ENCODE results near the gene C13orf46. TPM values are rescaled to one million over a fixed set of nuclear protein-coding genes. Genes with fewer than 3 reads are reported as not detected.

The C13orf46 gene
- total and polyA plus RNA-seq, 2 of the 8 experiments (the other 6 are each of a cell fraction or from before 2014, with no cell fraction given) = 0.23 to 0.28 TPM

- Histone ChIP-seq H2BK15ac (ENCODE audit: low read length) (no peak overlapping the region), H4K20me1 (replicated peaks in 1 of 2; ENCODE audit: control insufficient read depth in 1 of 2, insufficient read depth in 2 of 2, low read length in 2 of 2) (no peaks in the 10 kb centered on the region), H2BK20ac (ENCODE audit: low read length) (no peak overlapping the region), H4K91ac (replicated peaks; ENCODE audit: insufficient read length, low read length) (no peak overlapping the region), H3K9me3 (ENCODE audit: insufficient read depth in 2 of 2, low read depth in 1 of 2, low read length in 1 of 2) (peaks cover 6% of the 10 kb centered on the region in 2 experiments; a peak in 2 of 4 replicates), H3K9ac (replicated peaks in 1 of 4; ENCODE audit: extremely low read depth in 1 of 4, low read depth in 3 of 4, low read length in 3 of 4) (no peak overlapping the region), H3K56ac (replicated peaks; ENCODE audit: insufficient read length, low read depth, low read length) (no peak overlapping the region), H4K5ac (ENCODE audit: insufficient read length, low read depth, low read length) (no peak overlapping the region), H2BK5ac (ENCODE audit: low read depth, low read length) (no peak overlapping the region), H3K79me2 (ENCODE audit: control insufficient read depth in 1 of 2, insufficient read depth in 2 of 2, low read length in 2 of 2) (no peaks in the 10 kb centered on the region), H3K4me1 (replicated peaks in 1 of 4; ENCODE audit: control insufficient read depth in 3 of 4, insufficient read depth in 4 of 4, low read length in 3 of 4) (no peaks in the 10 kb centered on the region), H3K4me3 (ENCODE audit: extremely low read depth in 1 of 4, insufficient read depth in 2 of 4, low read depth in 3 of 4, low read length in 4 of 4) (no peak overlapping the region), H3K4ac (replicated peaks; ENCODE audit: insufficient read length, low read depth, low read length) (no peak overlapping the region), H2BK12ac (ENCODE audit: low read depth, low read length) (no peak overlapping the region), H3K36me3 (ENCODE audit: control insufficient read depth in 2 of 4, insufficient read depth in 4 of 4, low read length in 3 of 4) (no peaks in the 10 kb centered on the region), H3K14ac (ENCODE audit: insufficient read length) (no peak overlapping the region), H3K27me3 (replicated peaks in 1 of 4; ENCODE audit: control insufficient read depth in 3 of 4, extremely low read depth in 1 of 4, insufficient read depth in 3 of 4, low read length in 3 of 4) (no peaks in the 10 kb centered on the region), H3K23ac (ENCODE audit: insufficient read length) (no peak overlapping the region), H2AK5ac (ENCODE audit: low read depth, low read length) (no peak overlapping the region), H3K27ac (ENCODE audit: low read depth, low read length) (no peak overlapping the region), H2BK120ac (replicated peaks; ENCODE audit: low read depth, low read length) (no peak overlapping the region), H3K79me1 (ENCODE audit: low read depth, low read length) (no peaks in the 10 kb centered on the region), H2AFZ (ENCODE audit: low read length) (no peak overlapping the region), H3K23me2 (ENCODE audit: low read depth, low read length) (no peaks in the 10 kb centered on the region), H3K4me2 (ENCODE audit: insufficient read depth in 1 of 2, low read depth in 2 of 2, low read length in 2 of 2) (no peak overlapping the region), H3K18ac (ENCODE audit: extremely low read depth, low read length) (no peak overlapping the region), H4K8ac (ENCODE audit: extremely low read depth, insufficient read depth, low read length) (no peak overlapping the region)
- CTCF ChIA-PET (ENCODE audit: partially characterized antibody) = interaction anchor here (0.6 to 1.3 kb wide), 2 partner anchors 180 to 780 kb away, joined by 3 read pairs; no protein-coding TSS in a partner anchor
- DNase-seq (ENCODE audit: low read depth in 1 of 2, low spot score in 2 of 2) = no peak
- POLR2A ChIA-PET (ENCODE audit: partially characterized antibody) = no interaction called here
- 93% methylated on average over 15 of the region's 15 CpGs; no CpG with 5 or more reads in 1 of the 2 experiments for WGBS, 2 experiments (ENCODE audit: extremely low coverage in 1 of 2, insufficient coverage in 1 of 2, insufficient read length in 1 of 2, insufficient replicate concordance in 2 of 2, low coverage in 1 of 2, low lambda C conversion rate in 2 of 2, missing lambda C conversion rate in 1 of 2)
- FAIRE-seq = no peak
- TF ChIP-seq TCF12 (IDR thresholded peaks at IDR 0.05; ENCODE audit: low read depth, low read length) = no peak
- no peak for TF ChIP-seq MAFK (IDR thresholded peaks at IDR 0.05; ENCODE audit: low read depth, low read length)
- TF ChIP-seq RNF2 (IDR thresholded peaks at IDR 0.05; ENCODE audit: borderline replicate concordance, low read depth, low read length, missing control alignments, poor library complexity, severe bottlenecking) = no peak
- no peak for TF ChIP-seq RAD21 (IDR thresholded peaks at IDR 0.05 in 1 of 2, conservative IDR thresholded peaks at IDR 0.05 in 1 of 2; ENCODE audit: low read depth in 2 of 2, low read length in 2 of 2)
- TF ChIP-seq YY1 (IDR thresholded peaks at IDR 0.05; ENCODE audit: low read depth, low read length) = no peak
- TF ChIP-seq BCL11A (IDR thresholded peaks at IDR 0.05; ENCODE audit: low read depth in 2 of 2, low read length in 2 of 2) = no peak
- TF ChIP-seq SIRT6 (IDR thresholded peaks at IDR 0.05; ENCODE audit: low read length) = no peak
- TF ChIP-seq KDM4A (IDR thresholded peaks at IDR 0.05; ENCODE audit: low read depth, low read length, severe bottlenecking) = no peak
These were observed 51.3 kb downstream of the C13orf46 start for GRCh38 chr13:113922412-113923118.

Data from H1 (cell line).